Keratinocyte (primary cell): Measurements from ENCODE around the gene THSD7B. TPM values are rescaled to one million over a fixed set of nuclear protein-coding genes. Genes with fewer than 3 reads are reported as not detected.
"Not testable (repeated sequence)": the region's sequence is repeated elsewhere in the genome, so short reads cannot be mapped to it uniquely, and the experiment has no call there.

Experiments
- DNase-seq: peaks from one replicate; pipeline ENCODE4 v3.0.0-alpha.2; 2011; ENCODE audit warnings: low read depth, missing footprints, low spot score
- FAIRE-seq: peaks from 2 replicates; lab custom pipeline; 2011; peaks lifted over from hg19 to GRCh38; lab: Jason Lieb, UNC
- H2AFZ ChIP-seq: 2 replicates; pipeline ENCODE4 v1.6.0; 2012; ENCODE audit warnings: low read length, control low read depth, inconsistent platforms; ENCODE audit not compliant: control insufficient read depth
- H3K27ac ChIP-seq: 2 replicates; pipeline ENCODE4 v1.5.1; 2011; ENCODE audit warnings: low read length; ENCODE audit not compliant: control insufficient read depth, insufficient read depth
- H3K27me3 ChIP-seq: 3 replicates; pipeline ENCODE4 v1.6.0; 2011; ENCODE audit warnings: low read length; ENCODE audit not compliant: control insufficient read depth, insufficient read depth; ENCODE audit errors: extremely low read depth
- H3K36me3 ChIP-seq, 2 experiments: 2 replicates in 1 of 2; 3 replicates in 1 of 2; pipeline ENCODE4 v1.5.1; 2011; ENCODE audit warnings: low read length in 2 of 2, mild to moderate bottlenecking in 1 of 2; ENCODE audit not compliant: control insufficient read depth in 2 of 2, insufficient read depth in 2 of 2; ENCODE audit errors: extremely low read depth in 1 of 2
- H3K4me1 ChIP-seq: 3 replicates; pipeline ENCODE4 v1.5.1; 2011; ENCODE audit warnings: low read length; ENCODE audit not compliant: control insufficient read depth, insufficient read depth; ENCODE audit errors: extremely low read depth
- H3K4me2 ChIP-seq: 3 replicates; pipeline ENCODE4 v1.6.0; 2011; ENCODE audit warnings: low read depth, low read length; ENCODE audit not compliant: control insufficient read depth, insufficient read depth; ENCODE audit errors: extremely low read depth
- H3K4me3 ChIP-seq, 3 experiments: fragments of 200-600 bp in 1 of 3; sonication (generic) in 1 of 3; 2 replicates in 2 of 3; 3 replicates in 1 of 3; pipeline ENCODE4 v1.5.1; 2011 to 2016; ENCODE audit warnings: low read length in 3 of 3, mild to moderate bottlenecking in 3 of 3, control low read depth in 2 of 3, inconsistent platforms in 1 of 3, low read depth in 1 of 3, mixed read lengths in 1 of 3, mixed run types in 1 of 3, moderate library complexity in 1 of 3; ENCODE audit not compliant: control insufficient read depth in 2 of 3, insufficient read depth in 2 of 3; ENCODE audit errors: extremely low read depth in 1 of 3
- H3K79me2 ChIP-seq: 2 replicates; pipeline ENCODE4 v1.6.0; 2012; ENCODE audit warnings: low read length; ENCODE audit not compliant: control insufficient read depth, insufficient read depth
- H3K9ac ChIP-seq: 3 replicates; pipeline ENCODE4 v1.6.0; 2011; ENCODE audit warnings: low read length; ENCODE audit not compliant: control insufficient read depth, insufficient read depth; ENCODE audit errors: extremely low read depth
- H3K9me1 ChIP-seq: 3 replicates; pipeline ENCODE4 v1.6.0; 2011; ENCODE audit warnings: low read length; ENCODE audit not compliant: control insufficient read depth, insufficient read depth; ENCODE audit errors: extremely low read depth
- H3K9me3 ChIP-seq: 2 replicates; pipeline ENCODE4 v1.5.1; 2012; ENCODE audit warnings: low read depth, low read length; ENCODE audit not compliant: control insufficient read depth
- H4K20me1 ChIP-seq: 3 replicates; pipeline ENCODE4 v1.6.0; 2011; ENCODE audit warnings: low read length; ENCODE audit not compliant: control insufficient read depth, insufficient read depth; ENCODE audit errors: extremely low read depth
- CTCF ChIP-seq, 3 experiments: IDR thresholded peaks in 1 of 3; conservative IDR thresholded peaks in 1 of 3; optimal IDR thresholded peaks in 1 of 3; 2 replicates in 2 of 3; 3 replicates in 1 of 3; pipeline versions ENCODE3 to v1.5.1; 2011; ENCODE audit warnings: low read length in 3 of 3, mild to moderate bottlenecking in 3 of 3, moderate library complexity in 2 of 3, control low read depth in 1 of 3, inconsistent platforms in 1 of 3; ENCODE audit not compliant: insufficient read depth in 2 of 3; ENCODE audit errors: extremely low read depth in 1 of 3
- EZH2 ChIP-seq: IDR thresholded peaks from one replicate; pipeline ENCODE4 v1.6.1; 2012; ENCODE audit warnings: inconsistent platforms, mild to moderate bottlenecking, low read length, moderate library complexity
- dilution Hi-C: fragments of 300-500 bp; cut with MboI; formaldehyde crosslinking; loops from one replicate; pipeline ENCODE4 v1.7.0; 2020; ENCODE audit warnings: low sequenced_read_pairs; ENCODE audit not compliant: extremely low pct_ligation_motif_present
- polyA plus RNA-seq, 5 experiments: library from polyadenylated mRNA; depleted of rRNA in 3 of 5; stranded (reverse) in 3 of 5; stranded (forward) in 1 of 5; unstranded in 1 of 5; fragments of >200 nt; gene quantifications; 1 replicate in 1 of 5; 2 replicates in 3 of 5; 3 replicates in 1 of 5; pipeline versions ENCODE4 v1.2.1 to v1.2.3, GENCODE V29; 2011 to 2012; ENCODE audit warnings: missing spikeins in 2 of 5, low read depth in 1 of 5, low replicate concordance in 1 of 5

Gene THSD7B
- polyA plus RNA-seq, 1 donor (not counting 4 experiments of a cell fraction or from before 2014, with no cell fraction given): 0.04 TPM

- H3K9me1 ChIP-seq: no peaks in the 10 kb centered on the region
- no peak overlapping the region for H3K9ac ChIP-seq
- H3K9me3 ChIP-seq: no peaks in the 10 kb centered on the region
- dilution Hi-C loops: no loop called here
- no peak overlapping the region for H2AFZ ChIP-seq
- FAIRE-seq (no peak), DNase-seq (no peak)
- no peak overlapping the region for H3K27ac ChIP-seq
- no peak overlapping the region for H3K4me3 ChIP-seq
- no peak overlapping the region for H3K4me2 ChIP-seq
- H4K20me1 ChIP-seq: no peaks in the 10 kb centered on the region
- no peaks in the 10 kb centered on the region for H3K27me3 ChIP-seq
- H3K4me1 ChIP-seq: no peaks in the 10 kb centered on the region
- no peaks in the 10 kb centered on the region for H3K36me3 ChIP-seq
- H3K79me2 ChIP-seq: no peaks in the 10 kb centered on the region
- TF ChIP-seq EZH2 (no peak), CTCF (optimal IDR thresholded peaks at IDR 0.05 in 1 of 3, IDR thresholded peaks at IDR 0.05 in 1 of 3, conservative IDR thresholded peaks at IDR 0.05 in 1 of 3; ENCODE audit: extremely low read depth in 1 of 3, insufficient read depth in 2 of 3, low read length in 3 of 3) (no peak)
Observed at GRCh38 chr2:137566387-137566786, 801.0 kb downstream of the THSD7B start.

- FAIRE-seq: no peak
- H3K9me1 ChIP-seq: no peaks in the 10 kb centered on the region
- no peak for DNase-seq
- no peak overlapping the region for H3K27ac ChIP-seq
- H3K36me3 ChIP-seq: no peaks in the 10 kb centered on the region
- TF ChIP-seq CTCF (optimal IDR thresholded peaks at IDR 0.05 in 1 of 3, IDR thresholded peaks at IDR 0.05 in 1 of 3, conservative IDR thresholded peaks at IDR 0.05 in 1 of 3; ENCODE audit: extremely low read depth in 1 of 3, insufficient read depth in 2 of 3, low read length in 3 of 3) (no peak), EZH2 (no peak)
- no peaks in the 10 kb centered on the region for H3K4me1 ChIP-seq
- no peak overlapping the region for H3K4me2 ChIP-seq
- no peaks in the 10 kb centered on the region for H3K79me2 ChIP-seq
- H3K27me3 ChIP-seq: no peaks in the 10 kb centered on the region
- no peak overlapping the region for H2AFZ ChIP-seq
- dilution Hi-C loops: no loop called here
- no peaks in the 10 kb centered on the region for H3K9me3 ChIP-seq
- H4K20me1 ChIP-seq: no peaks in the 10 kb centered on the region
- H3K9ac ChIP-seq: no peak overlapping the region
- H3K4me3 ChIP-seq: no peak overlapping the region
Observed at GRCh38 chr2:137570484-137570883, 805.1 kb downstream of the THSD7B start.

- H3K9me1 ChIP-seq, DNase-seq, FAIRE-seq, H3K79me2 ChIP-seq, H3K9ac ChIP-seq, H3K36me3 ChIP-seq, H3K27me3 ChIP-seq, H2AFZ ChIP-seq, H3K4me3 ChIP-seq, dilution Hi-C loops, H3K4me1 ChIP-seq, H3K9me3 ChIP-seq, H3K4me2 ChIP-seq, H4K20me1 ChIP-seq, H3K27ac ChIP-seq: not testable (repeated sequence)
Observed at GRCh38 chr2:137587834-137588233, 822.5 kb downstream of the THSD7B start.

- H3K4me2 ChIP-seq, H3K4me3 ChIP-seq, H4K20me1 ChIP-seq, FAIRE-seq, H3K79me2 ChIP-seq, H3K36me3 ChIP-seq, H3K9ac ChIP-seq, H2AFZ ChIP-seq, H3K9me1 ChIP-seq, H3K27ac ChIP-seq, H3K4me1 ChIP-seq, dilution Hi-C loops, H3K9me3 ChIP-seq, DNase-seq, H3K27me3 ChIP-seq: not testable (repeated sequence)
Observed at GRCh38 chr2:137588578-137588977, 823.2 kb downstream of the THSD7B start.
